ENCODE data around the gene OR6J1.
"Not testable (repeated sequence)": the region's sequence is repeated elsewhere in the genome, so short reads cannot be mapped to it uniquely, and the experiment has no call there.

Gene OR6J1

GRCh38 chr14:22601996-22602395, 42.2 kb downstream of the OR6J1 start:
- no peak for DNase-seq

- no peak for DNase-seq
These were observed 42.7 kb downstream of the OR6J1 start for GRCh38 chr14:22601456-22601855.

GRCh38 chr14:22600027-22600426, 44.1 kb downstream of the OR6J1 start:
- DNase-seq = no peak

GRCh38 chr14:22599349-22599748, 44.8 kb downstream of the OR6J1 start:
- DNase-seq = no peak

GRCh38 chr14:22598896-22599244, 45.3 kb downstream of the OR6J1 start:
- DNase-seq = no peak

GRCh38 chr14:22598099-22598895, 45.9 kb downstream of the OR6J1 start, which contains the start of gene ABHD4:
Gene ABHD4 (plus strand): TSS chr14:22598300. CDS start chr14:22598307, 7 bp downstream.
- peak; percentile 59 for DNase-seq

- DNase-seq = no peak
These were observed 46.4 kb downstream of the OR6J1 start for GRCh38 chr14:22597771-22598098.

GRCh38 chr14:22597265-22597664, 46.9 kb downstream of the OR6J1 start:
- DNase-seq = no peak

- no peak for DNase-seq
These were observed 47.7 kb downstream of the OR6J1 start for GRCh38 chr14:22596354-22596879.

- DNase-seq = no peak
These were observed 49.9 kb downstream of the OR6J1 start for GRCh38 chr14:22594156-22594716.

GRCh38 chr14:22593601-22594000, 50.6 kb downstream of the OR6J1 start:
- DNase-seq = no peak

GRCh38 chr14:22593189-22593588, 51.0 kb downstream of the OR6J1 start:
- DNase-seq = no peak

GRCh38 chr14:22589096-22589839, 54.9 kb downstream of the OR6J1 start, which contains the start of gene DAD1:
Gene DAD1 (minus strand): TSS chr14:22589224. CDS start chr14:22589157, 67 bp downstream.
- peak; percentile 99 for DNase-seq

GRCh38 chr14:22588526-22589095, 55.5 kb downstream of the OR6J1 start:
- DNase-seq = no peak

- not testable (repeated sequence) for DNase-seq
These were observed 56.3 kb downstream of the OR6J1 start for GRCh38 chr14:22587677-22588422.

- DNase-seq = no peak
These were observed 56.9 kb downstream of the OR6J1 start for GRCh38 chr14:22587247-22587646.

- DNase-seq = no peak
These were observed 60.2 kb downstream of the OR6J1 start for GRCh38 chr14:22583994-22584393.

Data from NK-92 treated with Interleukin-12 subunit alpha and Interleukin-12 subunit beta, amount 100 ng/mL, for 24 hours (cell line).